Loucy (cell line): ENCODE results near the gene ZNF784.

Experiments
- H2AFZ ChIP-seq: fragments of 200-600 bp; sonication (generic); 2 replicates; pipeline ENCODE4 v1.6.0; 2016; ENCODE audit warnings: antibody characterized with exemption, mild to moderate bottlenecking, low read length, moderate library complexity
- H3F3A ChIP-seq: fragments of 200-600 bp; 2 replicates; pipeline ENCODE4 v1.6.0; 2016; ENCODE audit warnings: antibody characterized with exemption, low read depth, mild to moderate bottlenecking
- H3K27me3 ChIP-seq: fragments of 200-600 bp; sonication (generic); 2 replicates; pipeline ENCODE4 v1.6.1; 2014; ENCODE audit warnings: low read length, mild to moderate bottlenecking; ENCODE audit not compliant: insufficient read depth, poor library complexity, severe bottlenecking
- H3K36me3 ChIP-seq: fragments of 200-600 bp; sonication (generic); 2 replicates; pipeline ENCODE4 v1.6.1; 2016; ENCODE audit warnings: low read length; ENCODE audit not compliant: insufficient read depth
- H3K4me1 ChIP-seq: fragments of 200-600 bp; sonication (generic); 2 replicates; pipeline ENCODE4 v1.5.1; 2014; ENCODE audit warnings: low read length, mild to moderate bottlenecking; ENCODE audit not compliant: insufficient read depth, poor library complexity, severe bottlenecking
- H3K4me2 ChIP-seq: fragments of 200-600 bp; sonication (generic); 2 replicates; pipeline ENCODE4 v1.6.0; 2014; ENCODE audit warnings: antibody characterized with exemption, low read length, low read depth, mild to moderate bottlenecking; ENCODE audit not compliant: poor library complexity, severe bottlenecking
- H3K4me3 ChIP-seq: fragments of 200-600 bp; sonication (generic); 2 replicates; pipeline ENCODE4 v1.5.1; 2014; ENCODE audit warnings: low read length, mild to moderate bottlenecking, mixed read lengths; ENCODE audit not compliant: poor library complexity, severe bottlenecking
- H3K79me2 ChIP-seq: fragments of 200-600 bp; sonication (generic); 2 replicates; pipeline ENCODE4 v1.6.1; 2014; ENCODE audit warnings: low read length; ENCODE audit not compliant: insufficient read depth
- H3K9ac ChIP-seq: fragments of 200-600 bp; sonication (generic); 2 replicates; pipeline ENCODE4 v1.6.0; 2014; ENCODE audit warnings: mild to moderate bottlenecking, low read depth, low read length, moderate library complexity; ENCODE audit not compliant: poor library complexity, severe bottlenecking
- H3K9me2 ChIP-seq: fragments of 200-600 bp; sonication (generic); replicated peaks from 2 replicates; pipeline ENCODE4 v1.6.1; 2016; ENCODE audit warnings: low read depth, low read length, mixed read lengths
- H3K9me3 ChIP-seq: fragments of 200-600 bp; sonication (generic); 2 replicates; pipeline ENCODE4 v1.6.1; 2014; ENCODE audit warnings: mild to moderate bottlenecking, antibody characterized with exemption, low read length, low read depth; ENCODE audit not compliant: insufficient read depth
- H4K20me1 ChIP-seq: fragments of 200-600 bp; sonication (generic); 2 replicates; pipeline ENCODE4 v1.6.0; 2014; ENCODE audit warnings: antibody characterized with exemption, low read length, mild to moderate bottlenecking; ENCODE audit not compliant: insufficient read depth, poor library complexity, severe bottlenecking
- CTCF ChIP-seq: fragments of 200-600 bp; sonication (generic); conservative IDR thresholded peaks from 2 replicates; pipeline ENCODE4 v1.5.1; 2014; ENCODE audit warnings: mild to moderate bottlenecking, antibody characterized with exemption, low read length
- EZH2phosphoT487 ChIP-seq: fragments of 200-600 bp; IDR thresholded peaks from 2 replicates; pipeline ENCODE4 v1.6.1; 2018; ENCODE audit warnings: antibody characterized with exemption, mild to moderate bottlenecking, moderate library complexity, borderline replicate concordance

ZNF784 gene

GRCh38 chr19:55579766-55580621 is 44.4 kb downstream of the ZNF784 start:
- Histone ChIP-seq H3K4me3 (peak overlapping the region; percentile 94), H3K4me2 (peak overlapping the region; percentile 79), H2AFZ (peak overlapping the region; percentile 85), H3K79me2 (peaks cover 28% of the 10 kb centered on the region), H4K20me1 (peaks cover 4% of the 10 kb centered on the region), H3K9me2 (no peaks in the 10 kb centered on the region), H3F3A (peaks cover 6% of the 10 kb centered on the region; the same call in 1 of the 2 replicates), H3K4me1 (peaks cover 7% of the 10 kb centered on the region), H3K36me3 (peaks cover 6% of the 10 kb centered on the region; the same call in 1 of the 2 replicates), H3K9me3 (no peaks in the 10 kb centered on the region), H3K9ac (peak overlapping the region; percentile 98), H3K27me3 (no peaks in the 10 kb centered on the region)
- TF ChIP-seq EZH2phosphoT487 (no peak), CTCF (no peak)

GRCh38 chr19:55578761-55579747 is 45.3 kb downstream of the ZNF784 start:
- peak overlapping the region; percentile 94 for H3K4me3 ChIP-seq
- no peaks in the 10 kb centered on the region for H3K27me3 ChIP-seq
- TF ChIP-seq CTCF (no peak), EZH2phosphoT487 (no peak)

GRCh38 chr19:55578031-55578760 is 46.2 kb downstream of the ZNF784 start:
- Histone ChIP-seq H3K4me1 (peaks cover 7% of the 10 kb centered on the region), H3F3A (no peaks in the 10 kb centered on the region), H2AFZ (no peak overlapping the region), H3K36me3 (peaks cover 6% of the 10 kb centered on the region; the same call in 1 of the 2 replicates), H3K4me3 (no peak overlapping the region), H3K79me2 (peaks cover 28% of the 10 kb centered on the region), H3K9me3 (no peaks in the 10 kb centered on the region), H3K9ac (no peak overlapping the region), H3K4me2 (no peak overlapping the region), H4K20me1 (peaks cover 4% of the 10 kb centered on the region), H3K9me2 (no peaks in the 10 kb centered on the region), H3K27me3 (no peaks in the 10 kb centered on the region)
- no peak for TF ChIP-seq CTCF
- no peak for TF ChIP-seq EZH2phosphoT487

More at GRCh38 chr19:55578761-55579747, 45.3 kb downstream of the ZNF784 start:
- peaks cover 6% of the 10 kb centered on the region; the same call in 1 of the 2 replicates for H3K36me3 ChIP-seq
- H3K9me3 ChIP-seq, result no peaks in the 10 kb centered on the region
- H4K20me1 ChIP-seq, result peaks cover 4% of the 10 kb centered on the region
- H3K4me2 ChIP-seq, result peak overlapping the region; percentile 79
- peak overlapping the region; percentile 98 for H3K9ac ChIP-seq
- H3K9me2 ChIP-seq, result no peaks in the 10 kb centered on the region
- peaks cover 28% of the 10 kb centered on the region for H3K79me2 ChIP-seq
- peaks cover 7% of the 10 kb centered on the region for H3K4me1 ChIP-seq
- no peaks in the 10 kb centered on the region for H3F3A ChIP-seq
- no peak overlapping the region for H2AFZ ChIP-seq
